ENCODE measurements around the gene POU2AF1. TPM values are rescaled to one million over a fixed set of nuclear protein-coding genes. Genes with fewer than 3 reads are reported as not detected.

POU2AF1 gene
- total RNA-seq, 1 experiment from 2014 or later, result not detected

DNA sequence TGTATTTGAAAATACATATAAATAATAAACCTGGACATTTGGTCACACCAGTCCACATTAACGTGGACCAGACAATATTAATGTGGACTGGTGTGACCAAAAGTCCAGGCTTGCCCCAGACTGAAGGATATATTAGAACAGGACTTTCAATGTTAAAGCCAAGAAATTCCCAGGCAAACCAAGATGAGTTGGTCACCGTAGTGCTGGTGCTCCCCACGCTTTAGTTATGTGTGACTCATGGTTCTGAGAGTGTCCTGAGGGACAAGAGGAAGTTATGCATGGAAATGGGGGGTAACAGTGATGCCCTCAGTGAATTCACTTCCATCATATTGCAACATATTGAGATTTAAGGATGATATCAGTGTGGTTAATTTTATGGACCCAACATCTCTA is 31.4 kb downstream of the POU2AF1 start:
- no peaks in the 10 kb centered on the region for H3K9me3 ChIP-seq
- H3K36me3 ChIP-seq, result no peaks in the 10 kb centered on the region
- no peak overlapping the region for H3K4me3 ChIP-seq
- no peak for DNase-seq
- no peaks in the 10 kb centered on the region for H3K27me3 ChIP-seq

DNA sequence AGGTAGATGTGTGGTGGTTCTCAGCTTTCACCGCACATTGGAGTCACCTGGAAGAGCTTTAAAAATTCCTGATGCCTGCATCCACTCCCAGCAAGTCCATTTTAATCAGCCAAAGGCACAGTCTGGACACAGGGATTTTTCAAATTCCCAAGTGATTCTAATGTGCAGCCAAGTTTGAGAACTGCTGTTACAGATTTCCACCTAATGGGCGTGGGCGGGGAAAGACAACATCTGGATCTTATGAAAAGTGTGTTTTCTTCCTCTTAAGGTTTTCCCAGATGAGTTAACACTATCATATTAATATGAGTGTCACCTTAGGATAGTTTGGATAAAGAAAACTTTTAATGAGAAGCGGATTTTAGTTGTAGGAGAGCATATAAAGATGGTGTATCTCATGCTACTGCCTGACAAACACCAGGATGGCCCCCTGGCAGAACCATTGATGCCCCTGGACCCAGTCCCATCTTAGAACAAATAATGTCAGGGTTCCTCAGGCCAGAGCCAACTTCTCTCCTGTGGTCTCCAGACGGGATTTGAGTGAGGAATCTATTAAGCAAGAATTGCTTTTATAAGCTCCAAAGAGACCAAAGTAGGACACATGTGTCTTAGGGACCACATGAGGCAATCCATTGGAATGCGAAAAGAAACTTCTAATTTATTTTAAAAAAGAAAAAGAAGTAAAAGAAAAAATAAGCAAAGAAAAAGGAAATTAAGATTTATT is 31.9 kb downstream of the POU2AF1 start:
- Histone ChIP-seq H3K27me3 (no peaks in the 10 kb centered on the region), H3K9me3 (no peaks in the 10 kb centered on the region), H3K36me3 (no peaks in the 10 kb centered on the region), H3K4me3 (no peak overlapping the region)
- no peak for DNase-seq

- DNase-seq, result peak; percentile 93
- H3K36me3 ChIP-seq, result no peaks in the 10 kb centered on the region
- H3K4me3 ChIP-seq, result no peak overlapping the region
- peaks cover 15% of the 10 kb centered on the region for H3K9me3 ChIP-seq
- H3K27me3 ChIP-seq, result no peaks in the 10 kb centered on the region
Observed at GRCh38 chr11:111344032-111344431, 35.0 kb downstream of the POU2AF1 start.

DNA sequence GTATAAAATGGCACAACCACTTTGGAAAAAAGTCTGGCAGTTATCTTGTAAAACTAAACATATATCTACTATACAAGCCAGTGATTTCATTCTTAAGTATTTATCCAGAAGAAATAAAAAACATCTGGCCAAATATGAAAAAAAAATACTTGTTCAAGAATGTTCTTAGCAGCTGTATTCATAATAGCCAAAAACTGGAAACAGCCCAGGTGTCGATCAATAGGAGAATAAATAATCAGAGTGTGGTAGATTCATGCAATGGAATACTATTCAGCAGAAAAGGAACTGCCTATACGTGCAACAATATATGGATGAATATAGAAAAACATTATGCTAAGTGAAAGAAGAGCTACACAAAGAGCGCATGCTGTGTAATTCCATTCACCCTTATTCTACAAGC is 36.7 kb downstream of the POU2AF1 start:
- Histone ChIP-seq H3K27me3 (no peaks in the 10 kb centered on the region), H3K4me3 (no peak overlapping the region), H3K9me3 (peaks cover 15% of the 10 kb centered on the region), H3K36me3 (no peaks in the 10 kb centered on the region)
- DNase-seq, result no peak

GRCh38 chr11:111339758-111340388 is 39.2 kb downstream of the POU2AF1 start:
- Histone ChIP-seq H3K9me3 (peaks cover 15% of the 10 kb centered on the region), H3K4me3 (no peak overlapping the region), H3K27me3 (no peaks in the 10 kb centered on the region; the same call in 1 of the 2 replicates), H3K36me3 (no peaks in the 10 kb centered on the region)
- DNase-seq, result no peak

DNA sequence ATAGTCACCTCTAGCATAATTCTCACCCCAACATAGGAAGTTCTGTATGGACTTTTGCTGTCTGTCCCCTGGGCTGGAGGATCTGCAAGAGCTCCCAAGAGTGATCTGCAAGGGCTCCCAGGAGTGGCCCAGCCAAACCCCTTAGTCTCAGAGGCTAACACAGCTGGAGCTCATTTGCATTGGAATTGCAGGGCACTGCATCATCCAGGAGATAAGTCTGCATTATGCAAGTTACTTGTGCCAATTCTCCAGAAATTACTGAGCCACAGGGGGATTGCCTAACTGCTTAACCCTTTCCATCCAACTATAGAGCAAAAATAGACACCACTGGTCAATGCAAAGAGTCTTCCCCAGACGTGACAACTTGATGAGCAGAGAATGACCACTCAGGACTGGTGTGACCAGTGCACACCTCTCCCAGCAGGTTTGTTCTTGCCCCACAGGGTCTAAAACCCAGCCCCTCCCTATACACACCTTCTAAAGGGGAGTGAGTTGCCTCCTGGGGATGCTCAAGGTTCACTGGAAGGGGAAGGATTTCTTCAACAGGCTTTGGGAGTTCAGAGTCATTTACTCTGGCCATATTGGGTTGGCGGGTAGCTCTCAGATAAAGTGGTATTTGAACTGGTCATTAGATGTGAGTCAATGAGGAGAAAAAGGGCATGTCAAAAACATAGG is 42.4 kb downstream of the POU2AF1 start:
- Histone ChIP-seq H3K9me3 (peaks cover 15% of the 10 kb centered on the region), H3K27me3 (no peaks in the 10 kb centered on the region; the same call in 1 of the 2 replicates), H3K36me3 (no peaks in the 10 kb centered on the region), H3K4me3 (no peak overlapping the region)
- peak; percentile 55 for DNase-seq

DNA sequence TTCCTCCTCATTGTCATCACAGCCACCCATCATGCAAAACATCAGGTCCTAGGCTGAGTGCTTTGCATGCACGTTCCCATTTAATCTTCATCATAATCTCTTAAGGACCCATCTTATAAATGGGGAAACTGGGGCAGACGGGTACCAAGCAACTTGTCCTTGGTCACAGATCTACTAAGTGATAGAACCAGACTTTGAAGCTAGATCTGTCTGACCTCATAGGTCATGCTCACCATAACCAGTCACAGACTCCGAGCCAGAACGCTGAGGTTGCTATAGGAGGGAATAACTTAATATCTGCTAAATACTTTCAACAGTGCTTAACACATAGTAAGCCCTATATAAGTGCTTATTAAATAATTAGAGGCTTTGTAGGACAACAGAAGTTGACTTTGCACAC is 43.0 kb downstream of the POU2AF1 start:
- Histone ChIP-seq H3K4me3 (no peak overlapping the region), H3K9me3 (peaks cover 15% of the 10 kb centered on the region), H3K36me3 (no peaks in the 10 kb centered on the region), H3K27me3 (no peaks in the 10 kb centered on the region; the same call in 1 of the 2 replicates)
- no peak for DNase-seq

GRCh38 chr11:111335549-111335948 is 43.5 kb downstream of the POU2AF1 start:
- Histone ChIP-seq H3K27me3 (no peaks in the 10 kb centered on the region; the same call in 1 of the 2 replicates), H3K4me3 (no peak overlapping the region), H3K36me3 (no peaks in the 10 kb centered on the region), H3K9me3 (peaks cover 13% of the 10 kb centered on the region)
- no peak for DNase-seq

- no peak overlapping the region for H3K4me3 ChIP-seq
- no peak for DNase-seq
- peaks cover 6% of the 10 kb centered on the region; the same call in 1 of the 2 replicates for H3K9me3 ChIP-seq
- no peaks in the 10 kb centered on the region; the same call in 1 of the 2 replicates for H3K27me3 ChIP-seq
- H3K36me3 ChIP-seq, result no peaks in the 10 kb centered on the region
Observed at GRCh38 chr11:111334532-111335502, 44.3 kb downstream of the POU2AF1 start.

DNA sequence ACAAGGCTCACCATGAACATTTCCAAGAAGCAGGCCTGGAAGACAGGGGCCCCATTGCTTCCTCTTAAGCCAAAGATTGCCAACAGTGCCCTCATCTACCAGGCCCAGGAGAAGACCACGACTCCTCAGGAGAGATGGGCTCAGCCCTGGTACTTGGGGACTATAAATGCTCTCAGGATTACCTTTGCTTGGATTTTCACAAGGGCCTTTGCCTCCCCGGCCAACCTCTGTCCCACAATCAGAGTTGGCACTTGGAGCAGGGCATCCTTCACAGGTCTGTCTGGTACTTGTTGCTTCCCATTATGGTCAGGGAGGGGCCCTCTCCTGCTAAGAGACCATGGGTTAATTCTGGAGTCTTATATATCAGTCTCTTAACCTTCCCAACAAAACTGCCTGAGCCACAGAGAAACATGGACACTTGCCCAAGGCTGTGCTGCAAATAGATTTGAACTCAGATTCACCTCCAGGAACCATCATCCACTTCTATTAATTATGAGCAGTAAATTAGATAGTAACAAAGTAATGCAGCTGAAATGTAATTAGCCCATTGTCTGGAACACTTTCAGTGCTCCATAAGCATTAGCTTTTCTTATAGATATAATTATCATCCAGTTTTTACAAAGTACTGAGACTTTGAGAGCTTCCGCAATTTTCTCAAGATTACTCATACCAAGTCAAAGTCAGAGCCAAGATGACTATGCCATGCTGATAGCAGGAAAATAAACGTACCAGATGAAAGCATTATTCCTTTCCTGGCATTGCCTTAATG is 47.2 kb downstream of the POU2AF1 start:
- Histone ChIP-seq H3K4me3 (no peak overlapping the region), H3K9me3 (no peaks in the 10 kb centered on the region), H3K27me3 (no peaks in the 10 kb centered on the region; the same call in 1 of the 2 replicates), H3K36me3 (no peaks in the 10 kb centered on the region)
- DNase-seq, result peak; percentile 65

- Histone ChIP-seq H3K36me3 (no peaks in the 10 kb centered on the region), H3K9me3 (no peaks in the 10 kb centered on the region), H3K4me3 (no peak overlapping the region), H3K27me3 (no peaks in the 10 kb centered on the region)
- DNase-seq, result no peak
Observed at GRCh38 chr11:111330234-111330893, 48.7 kb downstream of the POU2AF1 start.

DNA sequence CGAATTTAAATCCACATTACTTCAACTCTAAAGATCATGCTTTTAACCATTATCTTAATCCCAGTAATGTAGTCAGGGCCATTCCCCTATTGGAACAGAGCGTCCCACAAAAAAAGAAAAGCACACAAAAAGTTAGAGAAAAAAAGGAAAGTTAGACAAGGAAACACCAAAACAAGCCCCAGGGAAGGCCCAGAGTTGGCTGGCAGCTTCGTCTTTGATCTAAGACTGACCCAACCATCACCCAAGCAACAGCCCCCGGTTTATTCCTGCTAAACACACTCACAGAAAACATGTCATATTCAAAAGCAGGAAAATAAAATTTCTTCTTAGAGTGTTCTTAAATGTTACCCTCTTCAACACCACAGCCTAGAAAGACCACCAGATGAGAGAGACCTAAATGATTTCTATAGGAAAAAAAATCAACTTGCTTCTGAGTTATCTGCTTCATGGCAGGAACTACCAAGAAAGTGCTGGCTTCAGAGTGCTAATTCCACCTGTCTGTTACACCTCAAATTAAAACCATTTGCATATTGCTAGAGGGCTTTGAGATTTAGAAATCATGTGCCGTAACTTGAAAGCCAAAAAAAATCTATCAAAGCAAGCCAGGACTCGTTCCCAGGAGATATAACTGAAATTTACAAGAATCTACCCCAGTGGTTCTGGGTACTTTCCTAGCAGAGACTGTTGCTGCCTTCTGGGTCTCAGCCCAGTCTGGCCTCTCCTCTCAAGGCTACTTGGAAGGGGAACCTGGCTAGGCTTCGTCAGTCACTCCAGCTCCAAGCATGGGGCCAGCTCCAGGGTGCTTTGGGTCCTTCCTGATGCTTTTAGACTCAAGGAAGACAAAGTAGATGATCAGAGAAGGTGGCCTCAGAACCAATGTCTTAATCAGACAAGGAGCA is 49.5 kb downstream of the POU2AF1 start:
- H3K36me3 ChIP-seq, result no peaks in the 10 kb centered on the region
- peak; percentile 55 for DNase-seq
- H3K27me3 ChIP-seq, result no peaks in the 10 kb centered on the region
- H3K4me3 ChIP-seq, result no peak overlapping the region
- H3K9me3 ChIP-seq, result no peaks in the 10 kb centered on the region

- Histone ChIP-seq H3K36me3 (no peaks in the 10 kb centered on the region), H3K4me3 (no peak overlapping the region), H3K27me3 (no peaks in the 10 kb centered on the region), H3K9me3 (no peaks in the 10 kb centered on the region)
- peak; percentile 94 for DNase-seq
Observed at GRCh38 chr11:111327908-111328624, 51.0 kb downstream of the POU2AF1 start.

GRCh38 chr11:111326824-111327223 is 52.3 kb downstream of the POU2AF1 start:
- DNase-seq, result no peak
- no peaks in the 10 kb centered on the region for H3K36me3 ChIP-seq
- H3K27me3 ChIP-seq, result no peaks in the 10 kb centered on the region
- no peaks in the 10 kb centered on the region for H3K9me3 ChIP-seq
- H3K4me3 ChIP-seq, result no peak overlapping the region
